Muscle of arm (tissue), 12 donors: ENCODE results near the gene USF1. TPM values are rescaled to one million over a fixed set of nuclear protein-coding genes. Genes with fewer than 3 reads are reported as not detected.
"Not testable (repeated sequence)": the region's sequence is repeated elsewhere in the genome, so short reads cannot be mapped to it uniquely, and the experiment has no call there.

ENCODE experiments used
- DNase-seq: peaks from one replicate; pipeline ENCODE4 v3.0.0-alpha.2; 2013
- polyA plus RNA-seq, 12 donors: library from polyadenylated mRNA; unstranded; fragments of 120-200 nt; gene quantifications; one replicate each; pipeline ENCODE4 v1.2.1, GENCODE V29; 2013; ENCODE audit not compliant: insufficient read length in 12 of 12

USF1 gene
- polyA plus RNA-seq, 12 donors, result 24.8 to 51.5 (median 33.4) TPM; not detected in 1

GRCh38 chr1:161020509-161021164 lies 25.1 kb downstream of the USF1 start, which contains the start of gene F11R:
Gene F11R (minus strand): TSS chr1:161021152. CDS start chr1:161021073, 79 bp downstream.
- no peak for DNase-seq

GRCh38 chr1:161019751-161020495 lies 25.9 kb downstream of the USF1 start:
- DNase-seq, result no peak

GRCh38 chr1:161019111-161019660 lies 26.6 kb downstream of the USF1 start:
- not testable (repeated sequence) for DNase-seq

- no peak for DNase-seq
These were observed 27.2 kb downstream of the USF1 start for GRCh38 chr1:161018631-161018930.

GRCh38 chr1:161017756-161018630 lies 27.8 kb downstream of the USF1 start:
- DNase-seq, result no peak

GRCh38 chr1:161017181-161017580 lies 28.6 kb downstream of the USF1 start:
- DNase-seq, result not testable (repeated sequence)

GRCh38 chr1:161016683-161017082 lies 29.1 kb downstream of the USF1 start:
- DNase-seq, result not testable (repeated sequence)

GRCh38 chr1:161013488-161014230 lies 32.1 kb downstream of the USF1 start:
- peak; percentile 46 for DNase-seq

- DNase-seq, result no peak
These were observed 32.7 kb downstream of the USF1 start for GRCh38 chr1:161013131-161013487.

GRCh38 chr1:161012420-161012819 lies 33.4 kb downstream of the USF1 start:
- no peak for DNase-seq

GRCh38 chr1:161009602-161010211 lies 36.1 kb downstream of the USF1 start:
- DNase-seq, result no peak

GRCh38 chr1:161008869-161009510 lies 36.8 kb downstream of the USF1 start:
- DNase-seq, result no peak

- DNase-seq, result no peak
These were observed 38.4 kb downstream of the USF1 start for GRCh38 chr1:161007369-161007768.

GRCh38 chr1:161006563-161006962 lies 39.2 kb downstream of the USF1 start:
- no peak for DNase-seq

GRCh38 chr1:161001525-161001924 lies 44.3 kb downstream of the USF1 start:
- DNase-seq, result no peak

- no peak for DNase-seq
These were observed 44.9 kb downstream of the USF1 start for GRCh38 chr1:161000736-161001480.

GRCh38 chr1:160999376-160999775 lies 46.4 kb downstream of the USF1 start:
- DNase-seq, result no peak

GRCh38 chr1:160997323-160998038 lies 48.3 kb downstream of the USF1 start:
- DNase-seq, result no peak

GRCh38 chr1:160996178-160996577 lies 49.6 kb downstream of the USF1 start:
- DNase-seq, result no peak
